Measurements from ENCODE around the gene RASGEF1C. TPM values are rescaled to one million over a fixed set of nuclear protein-coding genes. Genes with fewer than 3 reads are reported as not detected.

RASGEF1C gene
- total and polyA plus RNA-seq, 7 donors: 0.35 to 4.2 (median 1.1) TPM; not detected in 2

- Histone ChIP-seq H3K36me3 (no peaks in the 10 kb centered on the region), H3K4me1 (peaks cover 0 to 42% (median 27%) of the 10 kb centered on the region in 4 donors), H3K4me3 (peak overlapping the region; percentile 88 to 96 (median 92)), H3K9me3 (no peaks in the 10 kb centered on the region), H3K27ac (peak overlapping the region in 2 of 4 donors; percentile 98 to 99), H3K27me3 (no peaks in the 10 kb centered on the region)
- intact Hi-C loops (cut with DNase I): loop anchor here (5.0 kb wide), 1 partner anchor 162 kb away; the partner anchor contains the start of gene TBC1D9B
- TF ChIP-seq CTCF (IDR thresholded peaks at IDR 0.05): no peak
- TF ChIP-seq POLR2AphosphoS5 (IDR thresholded peaks at IDR 0.05): peak in 3 of 4 donors; percentile 26 to 45 (median 38)
- TF ChIP-seq EP300 (IDR thresholded peaks at IDR 0.05): no peak
- no peak for TF ChIP-seq POLR2A (IDR thresholded peaks at IDR 0.05)
- DNase-seq: no peak
- WGBS, 2 donors: 48 to 50% methylated on average over 9 of the region's 9 CpGs
Observed at GRCh38 chr5:180069589-180070247, 139.3 kb downstream of the RASGEF1C start.

GRCh38 chr5:180068519-180069090 is 140.4 kb downstream of the RASGEF1C start:
- Histone ChIP-seq H3K4me1 (peaks cover 0 to 42% (median 27%) of the 10 kb centered on the region in 4 donors), H3K27ac (no peak overlapping the region), H3K4me3 (no peak overlapping the region), H3K36me3 (no peaks in the 10 kb centered on the region), H3K27me3 (no peaks in the 10 kb centered on the region), H3K9me3 (no peaks in the 10 kb centered on the region)
- intact Hi-C loops (cut with DNase I): no loop called here
- TF ChIP-seq EP300 (IDR thresholded peaks at IDR 0.05) (no peak), POLR2A (IDR thresholded peaks at IDR 0.05) (no peak), POLR2AphosphoS5 (IDR thresholded peaks at IDR 0.05) (no peak), CTCF (IDR thresholded peaks at IDR 0.05) (no peak)
- 41 to 63% methylated on average over 6 of the region's 6 CpGs for WGBS, 2 donors
- no peak for DNase-seq

- DNase-seq: no peak
- Histone ChIP-seq H3K36me3 (no peaks in the 10 kb centered on the region), H3K27ac (no peak overlapping the region), H3K27me3 (no peaks in the 10 kb centered on the region), H3K4me1 (peaks cover 0 to 42% (median 27%) of the 10 kb centered on the region in 4 donors), H3K4me3 (no peak overlapping the region), H3K9me3 (no peaks in the 10 kb centered on the region)
- intact Hi-C loops (cut with DNase I): no loop called here
- TF ChIP-seq POLR2A (IDR thresholded peaks at IDR 0.05): no peak
- no peak for TF ChIP-seq CTCF (IDR thresholded peaks at IDR 0.05)
- no peak for TF ChIP-seq POLR2AphosphoS5 (IDR thresholded peaks at IDR 0.05)
- TF ChIP-seq EP300 (IDR thresholded peaks at IDR 0.05): no peak
- 80 to 82% methylated on average over 4 of the region's 4 CpGs for WGBS, 2 donors
Observed at GRCh38 chr5:180067986-180068385, 141.0 kb downstream of the RASGEF1C start.

GRCh38 chr5:180060192-180060591 is 148.8 kb downstream of the RASGEF1C start:
- no peak overlapping the region for H3K27ac ChIP-seq
- H3K36me3 ChIP-seq: no peaks in the 10 kb centered on the region
- 27 to 86% methylated on average over 7 of the region's 7 CpGs for WGBS, 2 donors
- no peak for TF ChIP-seq EP300 (IDR thresholded peaks at IDR 0.05)
- no peak for TF ChIP-seq POLR2AphosphoS5 (IDR thresholded peaks at IDR 0.05)
- TF ChIP-seq CTCF (IDR thresholded peaks at IDR 0.05): no peak
- TF ChIP-seq POLR2A (IDR thresholded peaks at IDR 0.05): no peak
- H3K27me3 ChIP-seq: no peaks in the 10 kb centered on the region
- no peak overlapping the region for H3K4me3 ChIP-seq
- H3K4me1 ChIP-seq: no peaks in the 10 kb centered on the region
- no peaks in the 10 kb centered on the region for H3K9me3 ChIP-seq
- intact Hi-C loops (cut with DNase I): no loop called here
- DNase-seq: no peak
